Erythroblast (primary cell): ENCODE data around the gene BPHL.
"Not testable (repeated sequence)": the region's sequence is repeated elsewhere in the genome, so short reads cannot be mapped to it uniquely, and the experiment has no call there.

ENCODE experiments used
- DNase-seq, 2 experiments: peaks; one replicate each; lab custom pipeline; 2025; lab: John Stamatoyannopoulos, UW
- GATA1 ChIP-seq: IDR thresholded peaks from 2 replicates; pipeline ENCODE4 v1.6.1; 2011; ENCODE audit warnings: low read depth, mild to moderate bottlenecking, control low read depth, low read length, moderate library complexity
- POLR2A ChIP-seq: IDR thresholded peaks from 2 replicates; pipeline ENCODE4 v1.6.1; 2011; ENCODE audit warnings: mild to moderate bottlenecking, low read length

The BPHL gene

DNA sequence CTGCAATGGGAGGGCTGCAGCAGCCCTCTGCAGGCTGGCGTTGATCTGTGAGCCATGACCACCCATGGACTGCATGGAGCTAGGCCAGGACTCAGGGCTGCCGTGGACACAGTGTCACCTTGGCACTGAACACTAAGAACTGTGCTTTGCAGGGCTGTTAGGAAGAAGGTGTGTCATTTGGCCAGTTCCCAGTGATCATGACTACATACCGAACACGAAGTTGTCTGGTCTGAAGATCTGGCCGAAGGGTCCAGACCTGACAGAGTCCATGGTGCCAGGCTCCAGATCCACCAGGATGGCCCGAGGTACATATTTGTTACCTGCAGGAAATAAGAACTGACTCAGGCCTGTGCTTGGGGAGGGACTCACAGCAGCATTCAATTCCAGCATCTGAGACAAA, 36.9 kb downstream of the BPHL start:
- peak; percentile 16 for TF ChIP-seq POLR2A
- peak; percentile 35 to 41 for DNase-seq

DNA sequence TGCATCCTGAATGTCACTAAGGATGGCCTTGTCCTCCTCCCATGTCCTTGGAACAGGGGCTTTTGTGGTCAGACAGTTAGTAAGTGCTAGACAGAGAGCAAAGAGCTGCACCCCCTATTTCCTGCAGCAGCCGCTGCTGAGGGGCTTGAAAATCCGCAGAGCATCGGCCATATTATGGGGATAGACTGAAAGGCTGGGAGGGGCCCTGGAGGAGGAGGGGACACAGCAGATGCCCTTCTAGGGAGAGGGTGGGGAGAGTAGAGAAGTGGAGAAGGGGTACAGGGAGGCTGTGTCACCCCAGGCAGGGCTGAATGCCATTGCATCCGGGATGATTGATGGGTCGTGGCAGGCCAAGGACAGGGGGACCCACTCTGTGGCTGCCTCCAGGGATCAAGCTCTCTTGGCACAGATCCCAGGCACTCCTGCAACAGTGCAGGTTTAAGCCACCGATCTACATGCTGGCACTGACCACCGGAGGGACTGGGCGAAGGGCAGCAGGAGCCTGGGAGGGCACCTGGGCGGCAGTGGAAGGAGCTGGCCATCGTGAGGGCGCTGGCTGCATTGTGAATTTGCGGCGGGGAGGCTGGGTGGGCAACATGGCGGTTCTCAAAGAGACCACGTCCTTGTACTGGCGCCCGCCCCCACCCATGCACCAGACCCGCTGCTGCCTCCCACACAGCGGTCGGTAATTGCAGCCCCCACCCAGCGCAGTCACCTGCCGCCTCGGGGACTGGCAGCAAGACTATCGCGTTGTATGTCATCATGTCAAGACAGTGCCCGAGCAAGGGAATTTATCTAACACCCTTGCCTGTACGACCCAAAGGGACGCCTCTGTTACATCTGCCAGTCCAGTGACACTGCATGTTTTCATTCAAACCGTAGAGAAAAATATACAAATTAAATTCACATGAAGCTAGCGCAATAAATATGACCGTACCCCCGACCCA, 37.9 kb downstream of the BPHL start:
- peak; percentile 78 to 86 for DNase-seq

DNA sequence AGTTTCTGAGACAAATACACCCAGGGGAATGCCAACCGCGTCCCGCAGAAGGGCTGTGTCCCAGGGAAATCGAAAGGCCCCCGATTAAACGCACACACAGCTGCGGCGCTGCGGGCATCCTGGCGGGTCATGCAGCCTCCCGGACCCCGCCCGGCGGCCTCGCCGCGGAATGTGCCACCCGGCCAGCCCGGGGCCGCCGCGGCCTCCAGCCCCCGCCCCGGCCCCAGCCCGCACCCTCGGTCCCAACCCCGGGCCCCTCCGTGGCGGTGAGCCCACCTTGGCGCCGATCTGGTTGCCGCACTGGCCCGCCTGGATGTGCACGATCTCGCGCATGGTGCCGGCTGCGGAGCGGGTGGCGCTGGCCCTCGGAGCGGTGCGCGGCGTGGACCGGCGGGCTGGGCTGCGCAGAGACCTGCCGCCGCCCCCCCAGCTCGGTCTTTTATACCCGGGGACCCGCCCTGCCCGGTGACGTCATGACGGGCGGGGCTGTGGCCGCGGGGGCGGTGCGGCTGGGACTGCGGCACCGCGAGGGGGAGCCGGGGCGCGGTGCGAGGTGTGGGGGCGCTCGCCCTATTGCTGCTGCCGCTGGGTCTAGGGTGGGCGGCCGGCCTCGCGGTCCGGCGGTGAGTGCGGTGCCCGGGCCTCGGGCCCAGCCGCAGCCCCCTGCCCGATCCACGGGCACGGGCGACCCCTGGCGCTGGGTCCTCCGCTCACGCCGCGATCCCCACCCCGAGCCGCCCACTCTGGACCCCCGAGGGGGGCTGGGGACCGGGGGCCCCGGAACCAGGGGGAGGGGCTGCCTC, 38.8 kb downstream of the BPHL start, which contains the start of gene TUBB2A:
Gene TUBB2A, minus strand, starts transcription at position 414 of the 803 bp plus-strand sequence. Its CDS starts 81 bp downstream, at position 333.
- TF ChIP-seq GATA1 = no peak
- TF ChIP-seq POLR2A = peak; percentile 88
- DNase-seq = peak; percentile 93 to 98

DNA sequence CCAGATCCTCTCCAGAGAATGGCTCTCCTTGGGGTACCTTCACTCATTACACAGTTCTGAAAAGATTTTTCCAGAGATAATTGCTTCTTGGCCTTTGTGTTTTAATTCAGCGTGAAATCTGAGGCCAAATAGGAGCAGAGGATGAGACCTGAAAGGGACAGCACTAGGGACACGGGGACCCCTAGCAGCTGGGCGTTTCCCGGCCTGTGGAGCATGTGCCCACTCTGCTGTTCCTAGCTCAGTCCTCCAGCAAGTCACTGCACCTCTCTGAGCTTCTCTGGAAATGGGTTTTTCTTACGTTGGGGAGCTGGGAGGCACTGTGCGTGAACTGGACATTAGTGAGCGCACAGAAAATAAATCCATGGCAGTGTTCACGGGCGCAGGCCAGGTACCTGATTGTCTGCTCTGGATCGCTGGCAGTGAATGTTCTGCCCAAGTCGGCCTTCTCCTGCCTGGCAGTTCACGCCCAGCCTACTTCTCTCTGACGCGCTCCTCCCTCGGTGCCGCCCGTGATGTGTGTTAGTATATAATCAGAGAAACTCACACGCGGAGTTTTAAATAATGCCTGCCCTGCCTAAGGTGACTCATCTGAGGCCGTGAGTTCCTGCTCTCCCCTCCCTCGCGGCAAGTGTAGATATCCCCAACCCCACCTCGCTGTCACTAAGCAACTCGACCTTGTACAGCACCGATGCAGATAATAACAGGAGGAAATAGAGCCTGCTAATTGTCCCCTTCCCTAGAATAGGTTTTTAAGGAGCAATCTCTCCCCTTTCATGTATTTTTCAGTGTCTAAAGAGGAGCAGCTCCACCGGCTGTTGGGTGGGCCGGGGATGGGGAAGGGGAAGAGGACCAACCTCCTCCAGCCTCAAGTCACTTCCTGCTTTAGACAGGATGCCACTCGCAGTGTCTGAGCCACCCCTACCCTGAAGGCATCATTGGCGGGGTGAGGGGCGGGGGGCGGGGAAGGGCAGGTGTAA, 41.6 kb downstream of the BPHL start:
- peak; percentile 96 to 97 for DNase-seq
- TF ChIP-seq GATA1 (no peak), POLR2A (peak; percentile 79)

DNA sequence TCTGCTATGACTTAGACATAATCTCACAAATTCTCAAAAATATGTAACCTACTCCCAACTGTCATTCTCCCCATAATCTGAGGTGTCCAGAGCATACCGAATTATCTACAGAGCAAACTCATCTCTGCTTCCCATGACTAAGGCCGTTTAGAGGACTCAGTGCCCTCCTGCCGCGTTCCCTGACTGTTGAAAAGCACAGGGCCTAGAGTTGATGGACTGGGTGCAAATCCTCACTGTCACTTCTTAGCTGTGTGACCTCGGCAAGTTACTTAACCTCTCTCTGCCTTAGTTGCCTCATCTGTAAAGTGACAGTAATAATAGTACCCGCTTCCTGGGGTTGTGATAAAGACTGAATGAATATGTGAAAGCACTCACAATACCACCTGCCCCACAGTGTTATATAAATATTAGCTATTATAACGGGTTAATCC, 43.6 kb downstream of the BPHL start:
- peak; percentile 96 to 99 for DNase-seq
- TF ChIP-seq POLR2A (peak; percentile 56), GATA1 (no peak)

DNA sequence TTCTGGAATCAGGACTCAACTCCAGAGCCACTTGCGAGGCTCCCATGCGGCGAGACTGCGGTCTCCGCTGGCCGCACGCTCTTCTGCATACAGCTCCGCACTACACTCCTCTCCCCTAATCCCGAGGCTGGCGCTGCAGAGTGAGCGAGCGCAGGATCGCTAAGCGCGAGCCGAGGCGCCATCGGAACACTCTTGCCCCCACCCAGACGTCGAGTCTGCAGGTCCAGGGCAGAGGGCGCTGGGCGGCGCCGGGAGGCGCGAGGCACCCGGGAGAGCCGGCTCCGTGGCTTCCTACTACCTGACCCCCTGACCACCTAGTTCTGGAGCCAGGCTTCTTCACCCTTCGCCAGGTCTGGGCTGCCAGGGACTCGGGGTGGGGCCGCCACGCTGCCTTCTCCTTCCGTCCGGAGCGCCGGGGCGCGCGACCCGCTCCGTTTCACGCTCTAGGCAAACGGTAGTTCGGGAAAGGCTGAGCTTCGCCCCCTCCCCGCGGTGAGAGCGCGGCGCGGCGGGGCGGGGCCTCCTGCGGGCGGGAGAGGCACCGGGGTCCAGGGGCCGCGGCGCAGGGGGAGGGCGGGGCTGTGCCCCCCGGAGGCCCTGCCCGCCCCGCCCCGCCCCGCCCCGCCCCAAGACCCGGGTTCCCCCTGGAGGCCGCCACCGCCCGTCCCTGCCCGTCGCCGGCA, 44.2 kb downstream of the BPHL start:
- DNase-seq = peak; percentile 90 to 92

DNA sequence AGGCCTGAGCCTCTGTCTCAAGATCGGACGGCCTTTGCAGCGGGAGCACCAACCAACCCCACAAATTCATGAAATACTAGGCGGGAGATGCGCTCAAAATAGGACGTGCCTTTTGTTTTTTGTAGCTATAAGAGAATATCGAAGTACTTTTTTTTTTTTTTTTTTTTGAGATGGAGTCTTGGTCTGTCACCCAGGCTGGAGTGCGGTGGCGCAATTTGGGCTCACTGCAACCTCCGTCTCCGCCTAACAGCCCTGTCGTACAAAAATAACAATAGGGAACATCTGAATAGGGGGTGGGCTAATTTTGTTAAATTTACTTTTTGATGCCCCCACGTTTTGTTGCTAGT, 44.7 kb downstream of the BPHL start:
- no peak for DNase-seq

More for the DNA sequence above, 44.2 kb downstream of the BPHL start:
- TF ChIP-seq POLR2A (peak; percentile 73), GATA1 (no peak)

DNA sequence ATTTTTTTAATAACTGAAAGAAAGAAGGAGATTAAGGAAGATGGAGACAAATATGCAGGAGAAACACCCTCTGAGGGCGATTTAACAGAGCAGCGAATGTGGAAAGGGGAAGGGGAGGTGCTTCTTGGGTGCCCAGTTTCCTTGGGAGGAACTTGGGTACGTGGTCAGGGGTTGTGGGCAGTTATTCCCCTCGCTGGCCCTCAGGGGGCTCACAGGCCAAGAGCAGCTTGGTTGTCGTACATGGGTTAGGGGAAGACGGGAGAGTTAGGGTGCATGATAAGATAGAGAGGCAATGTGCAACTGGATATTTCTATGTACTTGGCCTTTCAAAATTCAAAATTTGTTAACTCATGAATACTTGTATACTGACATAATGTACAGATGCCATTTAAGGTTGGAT, 45.9 kb downstream of the BPHL start:
- DNase-seq = peak in 1 of 2 experiments; percentile 17
- TF ChIP-seq POLR2A = no peak

More for the DNA sequence above, 44.7 kb downstream of the BPHL start:
- TF ChIP-seq GATA1 (no peak), POLR2A (no peak)

DNA sequence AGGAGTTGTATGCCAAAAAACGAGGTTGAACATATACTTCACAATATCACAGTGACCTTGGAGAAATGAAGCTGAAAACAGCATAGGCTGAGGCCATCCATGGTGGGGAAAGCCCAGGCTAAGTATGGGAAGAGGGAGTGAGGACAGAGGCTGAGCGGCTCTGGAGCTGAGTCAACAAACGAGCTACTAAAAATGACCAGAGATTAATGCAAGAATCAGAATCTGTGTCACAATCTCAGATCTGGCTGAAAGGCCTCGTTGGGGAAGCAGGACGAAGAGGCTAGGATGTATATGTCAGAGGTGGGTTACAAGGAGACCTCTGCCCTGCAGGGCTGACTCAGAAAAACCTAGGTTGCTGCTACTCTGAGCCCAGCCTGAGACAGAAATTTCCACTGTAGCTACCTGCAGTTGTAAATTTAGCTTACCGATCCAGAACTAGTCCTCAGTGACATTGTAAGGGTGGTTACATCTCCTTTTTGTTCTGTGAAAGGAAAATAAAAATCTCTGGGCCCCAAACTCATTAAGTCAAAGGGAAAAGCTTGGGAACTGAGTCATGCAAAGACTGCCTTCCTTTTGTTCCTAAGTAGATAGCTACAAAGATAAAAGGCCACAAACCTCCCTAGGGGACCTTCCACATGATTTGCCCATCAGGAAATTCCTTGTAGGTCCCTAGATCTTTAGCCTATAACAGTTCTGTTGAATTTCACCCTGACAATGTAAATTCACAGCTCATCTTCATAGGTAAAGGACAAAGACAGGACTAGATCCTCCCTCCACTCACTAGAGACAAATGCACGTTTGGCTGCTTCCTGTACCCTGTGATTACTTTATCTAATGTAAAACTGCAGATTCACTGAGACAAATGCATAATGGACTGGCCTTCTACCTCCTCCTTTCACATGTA, 47.4 kb downstream of the BPHL start:
- TF ChIP-seq GATA1 = no peak
- TF ChIP-seq POLR2A = no peak
- DNase-seq = peak; percentile 23 to 34

DNA sequence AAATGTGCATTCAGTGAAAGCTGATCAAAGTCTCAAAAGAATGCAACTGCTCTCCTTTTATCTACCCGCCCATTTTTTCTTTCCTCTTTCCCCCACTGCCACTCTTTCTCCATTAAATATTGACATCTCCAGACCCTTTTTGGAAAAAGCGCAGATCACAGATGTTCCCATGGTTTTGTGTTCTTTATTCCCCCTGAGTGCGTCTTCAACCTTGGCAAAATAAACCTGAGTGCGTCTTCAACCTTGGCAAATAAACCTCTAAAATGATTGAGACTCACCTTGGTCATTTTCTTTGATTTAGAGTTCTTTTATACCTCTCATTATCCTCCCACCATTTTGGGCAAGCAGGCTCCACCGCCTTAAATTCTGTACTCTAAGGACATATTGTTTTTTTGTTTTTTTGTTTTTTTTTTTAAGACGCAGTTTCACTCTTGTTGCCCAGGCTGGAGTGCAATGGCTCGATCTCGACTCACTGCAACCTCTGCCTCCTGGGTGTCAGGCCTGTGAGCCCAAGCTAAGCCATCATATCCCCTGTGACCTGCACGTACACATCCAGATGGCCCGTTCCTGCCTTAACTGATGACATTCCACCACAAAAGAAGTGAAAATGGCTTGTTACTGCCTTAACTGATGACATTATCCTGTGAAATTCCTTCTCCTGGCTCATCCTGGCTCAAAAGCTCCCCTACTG, 48.2 kb downstream of the BPHL start:
- DNase-seq = not testable (repeated sequence)

DNA sequence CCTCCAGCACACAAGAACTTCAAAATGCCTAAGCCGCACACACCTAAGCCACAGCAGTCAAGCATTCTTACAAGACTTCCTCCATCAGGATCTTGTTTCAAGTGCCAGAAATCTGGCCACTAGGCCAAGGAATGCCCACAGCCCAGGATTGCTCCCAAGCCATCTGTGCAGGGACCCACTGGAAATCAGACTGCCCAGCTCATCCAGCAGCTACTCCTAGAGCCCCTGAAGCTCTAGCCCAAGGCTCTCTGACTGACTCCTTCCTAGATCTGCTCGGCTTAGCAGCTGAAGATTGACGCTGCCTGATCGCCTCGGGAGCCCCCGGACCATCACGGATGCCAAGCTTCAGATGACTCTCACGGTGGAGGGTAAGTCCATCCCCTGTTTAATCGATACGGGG, 49.5 kb downstream of the BPHL start:
- DNase-seq = not testable (repeated sequence)

DNA sequence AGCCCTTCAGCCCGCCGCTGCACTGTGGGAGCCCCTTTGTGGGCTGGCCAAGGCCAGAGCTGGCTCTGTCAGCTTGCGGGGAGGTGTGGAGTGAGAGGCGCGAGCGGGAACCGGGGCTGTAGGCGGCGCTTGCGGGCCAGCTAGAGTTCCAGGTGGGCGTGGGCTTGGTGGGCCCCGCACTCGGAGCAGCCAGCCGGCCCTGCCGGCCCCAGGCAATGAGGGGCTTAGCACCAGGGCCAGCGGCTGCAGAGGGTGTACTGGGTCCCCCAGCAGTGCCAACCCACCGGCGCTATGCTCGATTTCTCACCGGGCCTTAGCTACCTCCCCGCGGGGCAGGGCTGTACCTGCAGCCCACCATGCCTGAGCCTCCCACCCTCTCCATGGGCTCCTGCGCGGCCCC, 52.2 kb downstream of the BPHL start:
- DNase-seq = not testable (repeated sequence)

DNA sequence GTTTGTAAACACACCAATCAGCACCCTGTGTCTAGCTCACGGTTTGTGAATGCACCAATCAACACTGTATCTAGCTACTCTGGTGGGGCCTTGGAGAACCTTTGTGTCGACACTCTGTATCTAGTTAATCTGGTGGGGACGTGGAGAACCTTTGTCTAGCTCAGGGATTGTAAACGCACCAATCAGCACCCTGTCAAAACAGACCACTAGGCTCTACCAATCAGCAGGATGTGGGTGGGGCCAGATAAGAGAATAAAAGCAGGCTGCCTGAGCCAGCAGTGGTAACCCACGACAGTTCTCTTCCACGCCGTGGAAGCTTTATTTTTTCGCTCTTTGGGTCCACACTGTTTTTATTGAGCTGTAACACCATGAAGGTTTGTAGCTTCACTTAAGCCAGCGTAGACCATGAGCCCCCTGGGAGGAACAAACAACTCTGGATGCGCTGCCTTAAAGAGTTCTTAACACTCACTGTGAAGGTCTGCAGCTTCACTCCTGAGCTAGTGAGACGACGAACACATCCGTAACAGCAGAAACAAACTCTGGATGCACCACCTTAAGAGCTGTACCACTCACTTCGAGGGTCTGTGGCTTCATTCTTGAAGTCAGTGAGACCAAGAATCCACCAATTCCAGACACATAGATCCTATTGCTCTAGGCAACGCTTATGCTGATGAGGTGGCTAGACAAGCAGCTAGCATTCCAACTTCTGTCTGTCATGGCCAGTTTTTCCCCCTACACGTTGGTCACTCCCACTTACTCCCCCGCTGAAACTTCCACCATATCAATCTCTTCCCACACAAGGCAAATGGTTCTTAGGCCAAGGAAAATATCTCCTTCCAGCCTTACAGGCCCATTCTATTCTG, 53.0 kb downstream of the BPHL start:
- not testable (repeated sequence) for DNase-seq

DNA sequence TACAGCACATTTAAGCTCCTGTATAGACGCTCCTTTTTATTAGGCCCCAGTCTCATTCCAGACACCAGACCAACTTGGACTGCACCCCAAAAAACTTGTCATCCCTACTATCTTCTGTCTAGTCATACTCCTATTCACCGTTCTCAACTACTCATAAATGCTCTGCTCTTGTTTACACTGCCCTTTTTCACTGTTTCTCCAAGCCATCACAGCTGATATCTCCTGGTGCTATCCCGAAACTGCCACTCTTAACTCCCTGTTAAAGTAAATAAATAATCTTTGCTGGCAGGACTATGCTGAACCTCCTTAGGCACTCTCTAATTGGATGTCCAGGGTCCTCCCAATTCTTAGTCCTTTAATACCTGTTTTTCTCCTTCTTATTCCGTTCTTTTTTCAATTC, 54.3 kb downstream of the BPHL start:
- not testable (repeated sequence) for DNase-seq

DNA sequence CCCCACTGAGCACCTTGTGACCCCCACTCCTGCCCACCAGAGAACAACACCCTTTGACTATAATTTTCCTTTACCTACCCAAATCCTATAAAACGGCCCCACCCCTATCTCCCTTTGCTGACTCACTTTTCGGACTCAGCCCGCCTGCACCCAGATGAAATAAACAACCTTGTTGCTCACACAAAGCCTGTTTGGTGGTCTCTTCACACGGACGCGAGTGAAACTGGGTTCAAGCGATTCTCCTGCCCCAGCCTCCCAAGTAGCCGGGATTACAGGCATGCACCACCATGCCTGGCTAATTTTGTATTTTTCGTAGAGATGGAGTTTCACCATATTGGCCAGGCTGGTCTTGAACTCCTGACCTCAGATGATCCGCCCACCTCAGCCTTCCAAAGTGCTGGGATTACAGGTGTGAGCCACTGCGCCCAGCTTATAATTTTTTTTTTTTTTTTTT, 55.2 kb downstream of the BPHL start:
- not testable (repeated sequence) for DNase-seq
